Fibroblast of gingiva (primary cell): ENCODE data around the gene RINT1.
"Not testable (repeated sequence)": the region's sequence is repeated elsewhere in the genome, so short reads cannot be mapped to it uniquely, and the experiment has no call there.

Experiments
- DNase-seq: peaks from one replicate; pipeline ENCODE4 v3.0.0-alpha.2; 2011; ENCODE audit warnings: low read depth

The RINT1 gene

GRCh38 chr7:105532709-105533460 is 884 bp downstream of the RINT1 start:
- no peak for DNase-seq

GRCh38 chr7:105538339-105538738 is 6.3 kb downstream of the RINT1 start:
- DNase-seq: no peak

GRCh38 chr7:105559926-105560325 is 27.9 kb downstream of the RINT1 start:
- no peak for DNase-seq

GRCh38 chr7:105565190-105565589 is 33.2 kb downstream of the RINT1 start:
- DNase-seq: no peak

- DNase-seq: no peak
Observed at GRCh38 chr7:105567024-105567423, 35.0 kb downstream of the RINT1 start.

GRCh38 chr7:105567821-105568220 is 35.8 kb downstream of the RINT1 start:
- DNase-seq: no peak

- DNase-seq: no peak
Observed at GRCh38 chr7:105571891-105572290, 39.9 kb downstream of the RINT1 start.

DNA sequence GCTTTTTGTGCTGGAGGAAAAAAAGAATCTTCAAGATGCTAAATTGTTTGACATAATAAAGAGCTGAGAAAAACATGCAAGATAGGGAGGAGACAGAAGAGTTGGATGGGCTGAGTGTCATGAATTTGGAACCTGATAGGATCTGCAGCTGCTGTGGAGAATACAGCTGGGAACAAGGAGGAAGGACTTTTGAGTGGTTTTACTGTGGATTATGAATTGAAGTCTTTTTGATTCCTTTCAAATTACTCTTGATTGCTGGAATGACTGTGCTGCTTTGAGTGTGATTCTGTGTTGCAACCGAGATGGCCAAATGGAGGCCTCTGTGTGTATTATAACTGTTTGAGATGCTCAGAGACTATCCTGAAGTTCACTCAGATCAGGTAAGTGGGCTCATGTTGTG is 45.2 kb downstream of the RINT1 start:
- peak; percentile 31 for DNase-seq

DNA sequence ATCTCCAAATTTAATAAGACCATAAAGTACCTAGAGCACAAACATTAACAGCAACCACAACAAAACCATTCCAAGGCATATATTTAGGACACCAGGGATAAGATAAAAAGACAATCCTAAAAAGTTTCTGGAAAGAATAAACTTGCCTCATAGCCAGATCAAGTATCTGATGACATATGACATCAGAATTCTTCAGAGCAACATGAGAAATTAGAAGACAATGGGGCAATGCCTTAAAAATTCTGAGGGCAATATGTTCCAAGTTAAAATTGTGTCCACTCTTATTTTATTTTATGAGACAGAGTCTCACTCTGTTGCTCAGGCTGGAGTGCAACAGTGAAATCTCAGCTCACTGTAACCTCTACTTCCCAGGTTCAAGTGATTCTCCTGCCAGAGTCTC is 46.5 kb downstream of the RINT1 start:
- DNase-seq: peak; percentile 75

GRCh38 chr7:105580022-105580740 is 48.2 kb downstream of the RINT1 start:
- DNase-seq: no peak

- DNase-seq: peak; percentile 30
Observed at GRCh38 chr7:105581066-105581811, 49.2 kb downstream of the RINT1 start, which contains the start of gene EFCAB10. TSS of gene EFCAB10 (minus strand) at chr7:105581493. CDS start at chr7:105581463, 30 bp downstream.

DNA sequence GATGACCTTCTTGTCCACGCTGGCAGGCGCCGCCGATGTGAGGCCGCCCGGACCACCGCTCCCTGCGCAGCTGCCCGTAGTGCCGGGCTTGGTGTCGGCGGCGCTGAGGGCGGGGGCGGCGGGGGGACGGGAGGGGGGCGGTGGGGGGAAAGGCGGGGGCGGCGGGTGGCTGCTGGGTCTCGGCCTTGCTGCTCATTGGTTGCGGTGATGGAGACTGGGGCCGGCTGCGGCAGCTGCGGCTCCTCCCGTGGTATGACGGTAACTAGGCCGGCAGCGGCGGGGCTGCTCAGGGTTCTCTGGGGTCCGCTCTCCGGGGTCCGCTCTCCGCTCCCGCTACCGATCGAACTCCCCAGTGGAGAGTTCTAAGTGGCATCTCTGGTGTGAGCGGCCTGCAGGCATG is 51.1 kb downstream of the RINT1 start:
- DNase-seq: no peak

DNA sequence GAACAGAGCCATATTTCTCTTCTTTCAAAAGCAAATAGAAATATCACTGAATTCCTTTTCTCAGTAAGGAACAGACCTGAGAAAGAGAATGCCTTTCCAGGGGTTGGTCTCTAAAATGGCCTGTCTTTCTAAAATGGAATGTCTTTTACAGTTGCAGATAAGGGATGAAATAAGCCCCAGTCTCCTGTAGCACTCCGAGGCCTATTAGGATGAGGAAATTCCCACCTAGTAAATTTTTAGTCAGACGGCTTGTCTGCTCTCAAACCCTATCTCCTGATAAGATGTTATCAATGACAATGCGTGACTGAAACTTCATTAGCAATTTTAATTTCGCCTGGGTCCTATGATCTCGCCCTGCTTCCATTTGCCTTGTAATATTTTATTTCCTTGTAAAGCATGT is 52.2 kb downstream of the RINT1 start:
- DNase-seq: no peak

GRCh38 chr7:105585850-105586500 is 54.0 kb downstream of the RINT1 start:
- no peak for DNase-seq

- DNase-seq: no peak
Observed at GRCh38 chr7:105587909-105588635, 56.1 kb downstream of the RINT1 start.

DNA sequence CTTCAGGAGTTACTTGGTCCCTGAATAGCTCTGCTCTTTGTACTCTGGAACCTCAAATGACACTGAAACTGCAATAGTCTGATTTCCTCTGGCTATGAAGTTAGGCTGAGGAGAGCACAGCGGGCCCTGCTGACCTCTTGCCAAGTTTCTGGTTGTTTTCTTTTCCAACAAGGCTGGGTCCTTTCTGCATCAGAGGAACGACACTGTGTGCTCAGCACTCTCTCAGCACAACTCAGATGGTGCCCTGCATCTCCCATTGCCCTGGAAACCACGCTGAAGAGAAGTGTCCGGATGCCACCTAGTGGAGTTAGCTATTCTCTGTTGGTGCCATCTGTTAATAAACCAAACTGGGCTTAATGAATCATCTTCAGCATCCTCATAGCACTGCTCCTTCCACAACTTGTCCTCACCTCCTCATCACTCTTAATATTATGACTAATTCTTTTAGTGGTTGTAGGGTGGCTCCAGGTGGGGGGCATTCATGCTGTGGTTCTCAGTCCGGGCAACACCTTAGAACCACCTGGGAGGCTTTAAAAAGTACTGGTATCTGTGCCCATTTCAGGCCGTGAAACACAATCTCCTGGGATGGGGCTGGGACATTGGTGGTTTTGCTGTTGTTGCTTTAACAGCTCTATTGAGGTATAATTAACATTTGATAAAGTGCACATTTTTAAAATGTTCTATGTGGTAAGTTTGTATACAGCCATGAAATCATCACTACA is 57.5 kb downstream of the RINT1 start:
- DNase-seq: peak; percentile 95

- DNase-seq: no peak
Observed at GRCh38 chr7:105590793-105591192, 58.8 kb downstream of the RINT1 start.

DNA sequence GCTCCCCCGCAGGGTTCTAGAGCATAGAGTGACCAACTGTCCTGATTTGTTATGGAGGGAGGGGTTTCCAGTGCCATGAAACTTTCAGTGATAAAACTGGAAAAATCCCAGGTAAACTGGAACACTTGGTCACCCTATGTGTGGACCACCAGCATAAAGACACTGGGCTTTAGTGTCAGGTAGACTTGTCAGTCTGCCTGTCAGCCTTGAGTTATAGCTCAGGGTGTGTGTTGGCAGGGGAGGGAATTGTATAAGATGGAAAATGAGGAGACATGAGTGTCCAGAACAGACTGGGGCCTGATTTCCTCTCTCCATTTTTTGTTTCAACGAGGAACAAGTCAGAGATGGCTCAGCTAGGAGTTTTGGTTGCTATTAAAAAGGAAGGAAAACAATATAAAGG is 59.5 kb downstream of the RINT1 start:
- no peak for DNase-seq

DNA sequence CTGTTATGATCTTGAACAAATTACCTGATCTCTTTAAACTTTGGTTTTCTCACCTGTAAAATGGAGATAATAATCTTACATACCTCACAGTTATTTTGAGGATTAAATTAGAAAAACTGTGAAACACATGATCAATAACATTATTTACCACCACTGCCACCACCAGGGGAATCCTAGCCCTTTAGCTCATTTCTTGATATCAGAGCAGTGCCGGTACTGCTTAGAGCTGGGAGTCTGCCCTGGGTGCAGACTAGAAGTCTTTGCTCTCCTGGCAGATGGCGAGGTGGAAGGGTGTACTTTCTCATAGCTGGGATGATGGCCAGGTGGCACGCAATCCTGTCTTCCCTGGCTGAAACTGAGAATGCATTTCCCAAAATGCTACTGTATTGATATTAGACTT is 62.0 kb downstream of the RINT1 start:
- DNase-seq: no peak

DNA sequence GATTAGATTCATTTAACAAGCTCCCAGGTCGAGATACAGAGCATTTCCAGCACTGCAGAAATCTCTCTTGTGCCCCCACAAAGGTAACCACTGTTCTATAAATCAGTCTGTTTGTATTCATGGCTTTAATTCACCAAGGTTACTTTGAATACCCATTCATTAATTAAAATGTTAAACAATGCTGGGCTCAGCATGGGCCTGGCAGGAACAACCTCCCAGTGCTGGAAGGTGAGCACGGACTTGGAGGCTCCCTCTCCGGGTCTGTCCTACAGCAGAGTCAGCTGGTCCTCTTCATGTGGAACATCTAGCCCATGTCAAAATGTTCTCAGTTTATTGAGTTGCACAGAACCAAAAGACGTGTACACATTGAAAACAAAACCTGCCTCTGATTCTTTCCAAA is 64.9 kb downstream of the RINT1 start:
- DNase-seq: no peak

- DNase-seq: not testable (repeated sequence)
Observed at GRCh38 chr7:105599080-105599479, 67.1 kb downstream of the RINT1 start.
